ENCODE measurements around the gene PXT1. TPM values are rescaled to one million over a fixed set of nuclear protein-coding genes. Genes with fewer than 3 reads are reported as not detected.

PXT1 gene
- total and polyA plus RNA-seq, 9 of the 15 experiments (the other 6 are each of a cell fraction or from before 2014, with no cell fraction given): 0.09 to 0.11 (median 0.10) TPM; not detected in 5

DNA sequence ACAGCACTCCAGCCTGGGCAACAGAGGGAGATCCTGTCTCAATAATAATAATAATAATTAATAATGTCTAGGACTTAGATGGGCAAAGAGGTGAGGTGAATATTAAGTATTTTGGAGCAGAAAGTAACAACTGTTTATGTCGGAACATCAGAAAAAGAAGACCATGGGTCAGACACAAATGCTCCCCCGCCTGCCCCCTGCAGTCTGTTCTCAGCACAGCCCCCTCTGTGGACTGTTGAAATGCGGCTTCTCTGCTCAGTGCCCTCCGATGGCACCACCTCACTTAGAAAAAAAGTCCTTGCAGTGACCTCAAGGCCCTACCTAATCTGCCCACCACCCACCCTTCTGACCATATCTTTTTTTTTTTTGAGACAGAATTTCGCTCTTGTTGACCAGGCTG lies 50.0 kb downstream of the PXT1 start:
- ATAC-seq (0 out of 3 replicates have a peak, but pooled peaks have one; percentile 43), DNase-seq (ENCODE audit: extremely low read depth in 1 of 4, low spot score in 3 of 4) (no peak), FAIRE-seq (no peak)
- no peak overlapping the region for H3K9ac ChIP-seq (ENCODE audit: insufficient read depth in 1 of 2, low read depth in 2 of 2, low read length in 2 of 2)
- H3K36me3 ChIP-seq (ENCODE audit: control insufficient read depth, insufficient read depth, low read length): no peaks in the 10 kb centered on the region
- H2AFZ ChIP-seq (ENCODE audit: low read depth, low read length): no peak overlapping the region
- POLR2A ChIA-PET: interaction anchor here (1.3 kb wide), 1 partner anchor 10 kb away, joined by 4 read pairs; no protein-coding TSS in a partner anchor
- no peaks in the 10 kb centered on the region for H4K20me1 ChIP-seq (replicated peaks; ENCODE audit: control insufficient read depth, insufficient read depth, low read length)
- CTCF ChIA-PET (ENCODE audit: low intra/inter-chr PET ratio): no interaction called here
- no peaks in the 10 kb centered on the region for H3K79me2 ChIP-seq (ENCODE audit: control insufficient read depth, insufficient read depth, low read length)
- no peak overlapping the region for H3K27ac ChIP-seq (ENCODE audit: extremely low read depth, low read depth, low read length)
- BruUV-seq (replicated peaks): no TSS peak
- H3K4me2 ChIP-seq (ENCODE audit: insufficient read depth, low read length): no peak overlapping the region
- peaks cover 28 to 44% of the 10 kb centered on the region in 2 experiments for H3K27me3 ChIP-seq (ENCODE audit: control insufficient read depth in 2 of 2, insufficient read depth in 2 of 2, low read length in 2 of 2)
- peaks cover 0 to 6% of the 10 kb centered on the region in 2 experiments; a peak in 1 of 5 replicates for H3K4me1 ChIP-seq (replicated peaks in 1 of 2; ENCODE audit: control insufficient read depth in 2 of 2, insufficient read depth in 2 of 2, low read length in 2 of 2)
- no peaks in the 10 kb centered on the region for H3K9me1 ChIP-seq (ENCODE audit: control insufficient read depth, insufficient read depth, low read length)
- H3K9me3 ChIP-seq (replicated peaks; ENCODE audit: control insufficient read depth, insufficient read depth, low read depth, low read length): peaks cover 8% of the 10 kb centered on the region; the same call in 1 of the 2 replicates
- in situ Hi-C loops (cut with MboI) (no loop called here), intact Hi-C loops (cut with micrococcal nuclease) (no loop called here)
- H3K4me3 ChIP-seq: no peak overlapping the region
- TF ChIP-seq, protein P1, sequence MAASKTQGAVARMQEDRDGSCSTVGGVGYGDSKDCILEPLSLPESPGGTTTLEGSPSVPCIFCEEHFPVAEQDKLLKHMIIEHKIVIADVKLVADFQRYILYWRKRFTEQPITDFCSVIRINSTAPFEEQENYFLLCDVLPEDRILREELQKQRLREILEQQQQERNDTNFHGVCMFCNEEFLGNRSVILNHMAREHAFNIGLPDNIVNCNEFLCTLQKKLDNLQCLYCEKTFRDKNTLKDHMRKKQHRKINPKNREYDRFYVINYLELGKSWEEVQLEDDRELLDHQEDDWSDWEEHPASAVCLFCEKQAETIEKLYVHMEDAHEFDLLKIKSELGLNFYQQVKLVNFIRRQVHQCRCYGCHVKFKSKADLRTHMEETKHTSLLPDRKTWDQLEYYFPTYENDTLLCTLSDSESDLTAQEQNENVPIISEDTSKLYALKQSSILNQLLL (CRISPR knock-in tag; IDR thresholded peaks at IDR 0.05; ENCODE audit: borderline replicate concordance): no peak
- TF ChIP-seq YBX1 (IDR thresholded peaks at IDR 0.05) (no peak), ZNF76 (CRISPR knock-in tag; IDR thresholded peaks at IDR 0.05; ENCODE audit: borderline replicate concordance) (no peak), ZNF717 (CRISPR knock-in tag; IDR thresholded peaks at IDR 0.05) (no peak), ZNF124 (CRISPR knock-in tag; IDR thresholded peaks at IDR 0.05) (no peak)
- TF ChIP-seq, protein P2, sequence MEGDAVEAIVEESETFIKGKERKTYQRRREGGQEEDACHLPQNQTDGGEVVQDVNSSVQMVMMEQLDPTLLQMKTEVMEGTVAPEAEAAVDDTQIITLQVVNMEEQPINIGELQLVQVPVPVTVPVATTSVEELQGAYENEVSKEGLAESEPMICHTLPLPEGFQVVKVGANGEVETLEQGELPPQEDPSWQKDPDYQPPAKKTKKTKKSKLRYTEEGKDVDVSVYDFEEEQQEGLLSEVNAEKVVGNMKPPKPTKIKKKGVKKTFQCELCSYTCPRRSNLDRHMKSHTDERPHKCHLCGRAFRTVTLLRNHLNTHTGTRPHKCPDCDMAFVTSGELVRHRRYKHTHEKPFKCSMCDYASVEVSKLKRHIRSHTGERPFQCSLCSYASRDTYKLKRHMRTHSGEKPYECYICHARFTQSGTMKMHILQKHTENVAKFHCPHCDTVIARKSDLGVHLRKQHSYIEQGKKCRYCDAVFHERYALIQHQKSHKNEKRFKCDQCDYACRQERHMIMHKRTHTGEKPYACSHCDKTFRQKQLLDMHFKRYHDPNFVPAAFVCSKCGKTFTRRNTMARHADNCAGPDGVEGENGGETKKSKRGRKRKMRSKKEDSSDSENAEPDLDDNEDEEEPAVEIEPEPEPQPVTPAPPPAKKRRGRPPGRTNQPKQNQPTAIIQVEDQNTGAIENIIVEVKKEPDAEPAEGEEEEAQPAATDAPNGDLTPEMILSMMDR (IDR thresholded peaks at IDR 0.05 in 2 of 3, conservative IDR thresholded peaks at IDR 0.05 in 1 of 3; ENCODE audit: insufficient read depth in 2 of 3, low read depth in 1 of 3, low read length in 3 of 3): peak; percentile 12 to 33 (median 26); a peak in 3 of 6 replicates
- TF ChIP-seq, protein P3, sequence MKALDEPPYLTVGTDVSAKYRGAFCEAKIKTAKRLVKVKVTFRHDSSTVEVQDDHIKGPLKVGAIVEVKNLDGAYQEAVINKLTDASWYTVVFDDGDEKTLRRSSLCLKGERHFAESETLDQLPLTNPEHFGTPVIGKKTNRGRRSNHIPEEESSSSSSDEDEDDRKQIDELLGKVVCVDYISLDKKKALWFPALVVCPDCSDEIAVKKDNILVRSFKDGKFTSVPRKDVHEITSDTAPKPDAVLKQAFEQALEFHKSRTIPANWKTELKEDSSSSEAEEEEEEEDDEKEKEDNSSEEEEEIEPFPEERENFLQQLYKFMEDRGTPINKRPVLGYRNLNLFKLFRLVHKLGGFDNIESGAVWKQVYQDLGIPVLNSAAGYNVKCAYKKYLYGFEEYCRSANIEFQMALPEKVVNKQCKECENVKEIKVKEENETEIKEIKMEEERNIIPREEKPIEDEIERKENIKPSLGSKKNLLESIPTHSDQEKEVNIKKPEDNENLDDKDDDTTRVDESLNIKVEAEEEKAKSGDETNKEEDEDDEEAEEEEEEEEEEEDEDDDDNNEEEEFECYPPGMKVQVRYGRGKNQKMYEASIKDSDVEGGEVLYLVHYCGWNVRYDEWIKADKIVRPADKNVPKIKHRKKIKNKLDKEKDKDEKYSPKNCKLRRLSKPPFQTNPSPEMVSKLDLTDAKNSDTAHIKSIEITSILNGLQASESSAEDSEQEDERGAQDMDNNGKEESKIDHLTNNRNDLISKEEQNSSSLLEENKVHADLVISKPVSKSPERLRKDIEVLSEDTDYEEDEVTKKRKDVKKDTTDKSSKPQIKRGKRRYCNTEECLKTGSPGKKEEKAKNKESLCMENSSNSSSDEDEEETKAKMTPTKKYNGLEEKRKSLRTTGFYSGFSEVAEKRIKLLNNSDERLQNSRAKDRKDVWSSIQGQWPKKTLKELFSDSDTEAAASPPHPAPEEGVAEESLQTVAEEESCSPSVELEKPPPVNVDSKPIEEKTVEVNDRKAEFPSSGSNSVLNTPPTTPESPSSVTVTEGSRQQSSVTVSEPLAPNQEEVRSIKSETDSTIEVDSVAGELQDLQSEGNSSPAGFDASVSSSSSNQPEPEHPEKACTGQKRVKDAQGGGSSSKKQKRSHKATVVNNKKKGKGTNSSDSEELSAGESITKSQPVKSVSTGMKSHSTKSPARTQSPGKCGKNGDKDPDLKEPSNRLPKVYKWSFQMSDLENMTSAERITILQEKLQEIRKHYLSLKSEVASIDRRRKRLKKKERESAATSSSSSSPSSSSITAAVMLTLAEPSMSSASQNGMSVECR (CRISPR knock-in tag; IDR thresholded peaks at IDR 0.05): no peak
- WGBS (ENCODE audit: insufficient coverage, low coverage, missing lambda C conversion rate): 2% methylated on average over 5 of the region's 5 CpGs
